Gastrocnemius medialis (tissue), 4 donors: ENCODE measurements around the gene RRAD.

Source experiments
- CTCF ChIP-seq, 5 experiments: fragments of 450-650 bp in 3 of 5; fragments of 200-600 bp in 2 of 5; sonication (generic) in 2 of 5; IDR thresholded peaks in 4 of 5; conservative IDR thresholded peaks in 1 of 5; 1 replicate in 4 of 5; 2 replicates in 1 of 5; pipeline ENCODE4 v1.5.1; 2016 to 2019; ENCODE audit warnings: antibody characterized with exemption in 5 of 5, mild to moderate bottlenecking in 3 of 5, moderate library complexity in 3 of 5
- POLR2A ChIP-seq, 2 donors: fragments of 450-650 bp; IDR thresholded peaks; one replicate each; pipeline ENCODE4 v1.6.1; 2017; ENCODE audit warnings: antibody characterized with exemption in 2 of 2, mild to moderate bottlenecking in 2 of 2, moderate library complexity in 2 of 2

DNA sequence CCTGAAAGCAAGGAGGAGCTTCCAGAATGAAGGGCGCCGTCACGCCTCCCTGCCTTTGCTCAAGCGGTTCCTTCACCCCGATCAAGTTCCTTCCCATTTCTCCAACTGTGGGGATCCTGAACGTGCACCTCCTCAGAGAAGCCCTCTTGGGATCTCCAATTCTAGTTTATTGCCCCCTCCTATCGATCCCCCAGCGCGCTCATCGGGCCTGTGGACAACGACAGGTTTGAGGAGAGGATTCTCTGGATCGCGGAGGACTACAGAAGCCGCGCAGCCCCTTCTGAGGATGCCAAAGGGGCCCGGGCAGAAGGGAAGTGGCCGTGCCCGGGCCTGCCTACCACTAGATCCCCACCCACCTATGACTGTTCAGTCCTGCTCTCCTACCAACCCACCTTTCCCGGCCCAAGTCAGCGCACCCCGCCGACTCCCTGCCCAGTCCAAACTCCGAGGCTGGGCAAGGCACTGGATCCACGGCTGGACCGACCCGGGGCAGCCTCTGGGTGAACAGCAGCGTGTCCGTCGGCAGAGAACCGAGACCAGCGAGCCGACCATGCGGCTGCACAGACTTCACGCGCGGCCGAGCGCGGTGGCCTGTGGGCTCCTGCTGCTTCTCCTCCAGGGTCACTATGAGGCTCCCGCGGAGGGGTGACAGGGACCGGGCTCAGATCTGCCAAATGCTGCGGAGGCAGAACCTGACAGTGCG lies 22.9 kb upstream of the RRAD start:
- no peak for TF ChIP-seq CTCF (IDR thresholded peaks at IDR 0.05 in 4 of 5, conservative IDR thresholded peaks at IDR 0.05 in 1 of 5)
- TF ChIP-seq POLR2A (IDR thresholded peaks at IDR 0.05): no peak
